Naive thymus-derived CD4-positive, alpha-beta T cell (primary cell): ENCODE data around the gene EXOC6B. TPM values are rescaled to one million over a fixed set of nuclear protein-coding genes. Genes with fewer than 3 reads are reported as not detected.

Source experiments
- ATAC-seq: fragments of 150-1000 bp; cut with Tn5 transposase; 2 replicates; pipeline ENCODE4 v1.10.0; 2021; ENCODE audit warnings: mild to moderate bottlenecking, moderate library complexity
- CTCF ChIA-PET: fragments of 350-600 bp; sonication (Branson Sonifier 250); formaldehyde crosslinking; loops from one replicate; lab custom pipeline; 2021; ENCODE audit warnings: antibody characterized with exemption; lab: Charles Lee
- POLR2A ChIA-PET: fragments of 350-600 bp; sonication (Branson Sonifier 250); formaldehyde crosslinking; loops from one replicate; lab custom pipeline; 2021; ENCODE audit warnings: antibody characterized with exemption, inconsistent platforms; lab: Charles Lee
- DNase-seq, 9 donors: peaks; one replicate each; pipeline versions ENCODE4 v3.0.0 to v3.0.0-alpha.2; 2020 to 2022; ENCODE audit warnings: mixed read lengths in 1 of 9
- H3K27ac ChIP-seq: one replicate; pipeline ENCODE4 v1.7.0; 2013; ENCODE audit warnings: mild to moderate bottlenecking, low read depth, low read length, moderate library complexity
- H3K27me3 ChIP-seq, 2 donors: one replicate each; pipeline ENCODE4 v1.7.0; 2013; ENCODE audit warnings: low read length in 2 of 2, mild to moderate bottlenecking in 2 of 2, moderate library complexity in 2 of 2; ENCODE audit not compliant: control insufficient read depth in 2 of 2, insufficient read depth in 2 of 2
- H3K36me3 ChIP-seq, 3 experiments: 1 replicate in 2 of 3; 2 replicates in 1 of 3; pipeline ENCODE4 v1.7.0; 2013; ENCODE audit warnings: low read length in 3 of 3, mild to moderate bottlenecking in 3 of 3, moderate library complexity in 1 of 3; ENCODE audit not compliant: insufficient read depth in 3 of 3, control insufficient read depth in 2 of 3
- H3K4me1 ChIP-seq, 2 donors: one replicate each; pipeline ENCODE4 v1.7.0; 2013; ENCODE audit warnings: low read length in 2 of 2, mild to moderate bottlenecking in 2 of 2, moderate library complexity in 1 of 2; ENCODE audit not compliant: control insufficient read depth in 2 of 2, insufficient read depth in 2 of 2
- H3K4me3 ChIP-seq: 2 replicates; pipeline ENCODE4 v1.7.0; 2013; ENCODE audit warnings: mild to moderate bottlenecking, low read length
- H3K9me3 ChIP-seq, 3 experiments: 1 replicate in 2 of 3; 2 replicates in 1 of 3; pipeline ENCODE4 v1.7.0; 2013; ENCODE audit warnings: low read length in 3 of 3; ENCODE audit not compliant: control insufficient read depth in 2 of 3
- H3K27ac Mint-ChIP-seq, 9 donors: one replicate each; pipeline ENCODE4 v1.8.0; 2020 to 2022; ENCODE audit warnings: mixed read lengths in 9 of 9, mild to moderate bottlenecking in 8 of 9, moderate library complexity in 5 of 9, inconsistent platforms in 2 of 9
- H3K27me3 Mint-ChIP-seq, 5 donors: one replicate each; pipeline ENCODE4 v1.8.0; 2021 to 2022; ENCODE audit warnings: mixed read lengths in 5 of 5, mild to moderate bottlenecking in 1 of 5
- H3K36me3 Mint-ChIP-seq, 5 donors: one replicate each; pipeline ENCODE4 v1.8.0; 2020 to 2022; ENCODE audit warnings: mixed read lengths in 5 of 5, mild to moderate bottlenecking in 3 of 5, inconsistent platforms in 1 of 5
- H3K4me1 Mint-ChIP-seq, 7 donors: one replicate each; pipeline ENCODE4 v1.8.0; 2020 to 2022; ENCODE audit warnings: mixed read lengths in 7 of 7, mild to moderate bottlenecking in 3 of 7, inconsistent platforms in 1 of 7
- H3K4me3 Mint-ChIP-seq, 10 donors: one replicate each; pipeline ENCODE4 v1.8.0; 2020 to 2022; ENCODE audit warnings: mild to moderate bottlenecking in 10 of 10, mixed read lengths in 10 of 10, moderate library complexity in 6 of 10, inconsistent platforms in 2 of 10
- H3K9me3 Mint-ChIP-seq, 11 donors: one replicate each; pipeline ENCODE4 v1.8.0; 2020 to 2022; ENCODE audit warnings: mixed read lengths in 11 of 11, mild to moderate bottlenecking in 4 of 11, inconsistent platforms in 1 of 11, moderate library complexity in 1 of 11
- intact Hi-C, 2 donors: fragments of 100-400 bp; cut with micrococcal nuclease; formaldehyde crosslinking; loops; one replicate each; pipeline ENCODE4 v1.15.1; 2023
- polyA plus RNA-seq, 2 donors: library from polyadenylated mRNA; unstranded; fragments of 300-500 nt; fragmentation: Illumina TruSeq; gene quantifications; one replicate each; pipeline ENCODE4 v1.2.3, GENCODE V29; 2021
- total RNA-seq, 6 experiments: library from RNA in 5 of 6; stranded (reverse) in 5 of 6; gene quantifications; 1 replicate in 5 of 6; 2 replicates in 1 of 6; pipeline ENCODE4 v1.2.3 and lab custom pipeline; 2021 to 2026

EXOC6B gene
- total and polyA plus RNA-seq, 7 experiments from 2014 or later = 3.5 to 21.9 (median 15.1) TPM

GRCh38 chr2:72204786-72205503 lies 620.9 kb downstream of the EXOC6B start:
- no peak for DNase-seq
- CTCF ChIA-PET = no interaction called here
- no peaks in the 10 kb centered on the region for H3K9me3 ChIP-seq
- no peak for ATAC-seq
- H3K36me3 ChIP-seq = no peaks in the 10 kb centered on the region
- intact Hi-C loops = no loop called here
- H3K27me3 ChIP-seq = no peaks in the 10 kb centered on the region
- H3K9me3 Mint-ChIP-seq = no peaks in the 10 kb centered on the region
- H3K27me3 Mint-ChIP-seq = no peaks in the 10 kb centered on the region
- peaks cover 0 to 1% (median 0%) of the 10 kb centered on the region in 5 donors for H3K36me3 Mint-ChIP-seq
- H3K27ac Mint-ChIP-seq = no peak overlapping the region
- peaks cover 0 to 2% (median 0%) of the 10 kb centered on the region in 7 donors for H3K4me1 Mint-ChIP-seq
- no peaks in the 10 kb centered on the region for H3K4me1 ChIP-seq
- POLR2A ChIA-PET = no interaction called here
- H3K4me3 Mint-ChIP-seq = no peak overlapping the region
- H3K4me3 ChIP-seq = no peak overlapping the region
- H3K27ac ChIP-seq = no peak overlapping the region

- Mint-ChIP-seq H3K4me1 (peaks cover 0 to 2% (median 0%) of the 10 kb centered on the region in 7 donors), H3K4me3 (no peak overlapping the region), H3K9me3 (no peaks in the 10 kb centered on the region), H3K27me3 (no peaks in the 10 kb centered on the region), H3K36me3 (no peaks in the 10 kb centered on the region), H3K27ac (no peak overlapping the region)
- POLR2A ChIA-PET = no interaction called here
- DNase-seq = no peak
- Histone ChIP-seq H3K4me1 (no peaks in the 10 kb centered on the region), H3K27me3 (no peaks in the 10 kb centered on the region), H3K9me3 (no peaks in the 10 kb centered on the region), H3K4me3 (no peak overlapping the region), H3K36me3 (no peaks in the 10 kb centered on the region), H3K27ac (no peak overlapping the region)
- ATAC-seq = no peak
- CTCF ChIA-PET = no interaction called here
- intact Hi-C loops = no loop called here
These were observed 621.6 kb downstream of the EXOC6B start for GRCh38 chr2:72204156-72204785.

GRCh38 chr2:72198532-72199241 lies 627.1 kb downstream of the EXOC6B start:
- ATAC-seq (no peak), DNase-seq (no peak)
- Mint-ChIP-seq H3K4me3 (no peak overlapping the region), H3K4me1 (no peaks in the 10 kb centered on the region), H3K27me3 (no peaks in the 10 kb centered on the region), H3K27ac (no peak overlapping the region), H3K36me3 (peaks cover 0 to 9% (median 8%) of the 10 kb centered on the region in 5 donors), H3K9me3 (peaks cover 0 to 2% (median 0%) of the 10 kb centered on the region in 11 donors)
- H3K4me1 ChIP-seq = no peaks in the 10 kb centered on the region
- no peaks in the 10 kb centered on the region for H3K36me3 ChIP-seq
- no peaks in the 10 kb centered on the region for H3K9me3 ChIP-seq
- no peaks in the 10 kb centered on the region for H3K27me3 ChIP-seq
- CTCF ChIA-PET = no interaction called here
- no peak overlapping the region for H3K4me3 ChIP-seq
- POLR2A ChIA-PET = no interaction called here
- intact Hi-C loops = no loop called here
- no peak overlapping the region for H3K27ac ChIP-seq

- Histone ChIP-seq H3K4me3 (no peak overlapping the region), H3K27me3 (no peaks in the 10 kb centered on the region), H3K36me3 (no peaks in the 10 kb centered on the region), H3K27ac (no peak overlapping the region), H3K9me3 (no peaks in the 10 kb centered on the region), H3K4me1 (no peaks in the 10 kb centered on the region)
- H3K9me3 Mint-ChIP-seq = peaks cover 0 to 12% (median 5%) of the 10 kb centered on the region in 11 donors
- H3K36me3 Mint-ChIP-seq = peaks cover 0 to 44% (median 29%) of the 10 kb centered on the region in 5 donors
- ATAC-seq (no peak), DNase-seq (no peak)
- H3K27ac Mint-ChIP-seq = no peak overlapping the region
- ChIA-PET CTCF (no interaction called here), POLR2A (no interaction called here)
- H3K27me3 Mint-ChIP-seq = no peaks in the 10 kb centered on the region
- no peak overlapping the region for H3K4me3 Mint-ChIP-seq
- intact Hi-C loops = no loop called here
- peaks cover 0 to 3% (median 0%) of the 10 kb centered on the region in 7 donors for H3K4me1 Mint-ChIP-seq
These were observed 632.1 kb downstream of the EXOC6B start for GRCh38 chr2:72193723-72194122.

- POLR2A ChIA-PET = no interaction called here
- Mint-ChIP-seq H3K4me3 (no peak overlapping the region), H3K4me1 (peaks cover 0 to 3% (median 0%) of the 10 kb centered on the region in 7 donors), H3K9me3 (peaks cover 3 to 24% (median 8%) of the 10 kb centered on the region in 11 donors), H3K27me3 (no peaks in the 10 kb centered on the region), H3K27ac (no peak overlapping the region), H3K36me3 (peaks cover 0 to 54% (median 43%) of the 10 kb centered on the region in 5 donors)
- Histone ChIP-seq H3K4me1 (no peaks in the 10 kb centered on the region), H3K9me3 (peaks cover 0 to 9% (median 0%) of the 10 kb centered on the region in 3 experiments), H3K4me3 (no peak overlapping the region), H3K36me3 (no peaks in the 10 kb centered on the region), H3K27ac (no peak overlapping the region), H3K27me3 (no peaks in the 10 kb centered on the region)
- DNase-seq (no peak), ATAC-seq (no peak)
- CTCF ChIA-PET = no interaction called here
- intact Hi-C loops = no loop called here
These were observed 634.4 kb downstream of the EXOC6B start for GRCh38 chr2:72191441-72191840.

- H3K4me1 ChIP-seq = no peaks in the 10 kb centered on the region
- no peak overlapping the region for H3K4me3 Mint-ChIP-seq
- ATAC-seq = no peak
- H3K9me3 Mint-ChIP-seq = peaks cover 0 to 25% (median 7%) of the 10 kb centered on the region in 11 donors
- peaks cover 0 to 9% (median 0%) of the 10 kb centered on the region in 3 experiments for H3K9me3 ChIP-seq
- H3K27me3 ChIP-seq = no peaks in the 10 kb centered on the region
- intact Hi-C loops = no loop called here
- no peak overlapping the region for H3K4me3 ChIP-seq
- ChIA-PET CTCF (no interaction called here), POLR2A (no interaction called here)
- peaks cover 0 to 4% (median 0%) of the 10 kb centered on the region in 3 experiments for H3K36me3 ChIP-seq
- H3K4me1 Mint-ChIP-seq = no peaks in the 10 kb centered on the region
- peaks cover 0 to 38% (median 24%) of the 10 kb centered on the region in 5 donors for H3K36me3 Mint-ChIP-seq
- DNase-seq = no peak
- no peaks in the 10 kb centered on the region for H3K27me3 Mint-ChIP-seq
- no peak overlapping the region for H3K27ac Mint-ChIP-seq
- H3K27ac ChIP-seq = no peak overlapping the region
These were observed 640.6 kb downstream of the EXOC6B start for GRCh38 chr2:72185206-72185605.
